ENCODE data around the gene MAP1LC3B.
A peak's percentile ranks its signal among the peaks of the same experiment; 100 is the strongest.
"Not testable (repeated sequence)": the region's sequence is repeated elsewhere in the genome, so short reads cannot be mapped to it uniquely, and the experiment has no call there.

MAP1LC3B gene

GRCh38 chr16:87387942-87388817, 4.0 kb upstream of the MAP1LC3B start:
- Histone ChIP-seq H3K4me1 (ENCODE audit: insufficient read depth, low read length, severe bottlenecking) (peaks cover 41% of the 10 kb centered on the region), H3F3A (ENCODE audit: insufficient read depth, low read length) (no peaks in the 10 kb centered on the region), H3K27ac (ENCODE audit: low read depth, low read length, poor library complexity, severe bottlenecking) (peak overlapping the region; percentile 97), H3K4me2 (ENCODE audit: low read length) (peak overlapping the region; percentile 68), H3K9me3 (ENCODE audit: low read length) (no peaks in the 10 kb centered on the region), H3K4me3 (ENCODE audit: low read depth, low read length, poor library complexity, severe bottlenecking) (peak overlapping the region; percentile 44), H3K79me2 (ENCODE audit: insufficient read depth, low read length) (peaks cover 4% of the 10 kb centered on the region; the same call in 1 of the 2 replicates), H3K9me2 (ENCODE audit: low read depth, low read length) (no peaks in the 10 kb centered on the region), H4K20me1 (ENCODE audit: insufficient read depth, low read length) (no peaks in the 10 kb centered on the region), H3K27me3 (ENCODE audit: insufficient read depth, low read length) (no peaks in the 10 kb centered on the region), H3K9ac (ENCODE audit: low read length) (peak overlapping the region; percentile 57), H2AFZ (ENCODE audit: low read length) (0 out of 2 replicates have a peak overlapping the region, but pooled peaks have one; percentile 72), H3K36me3 (ENCODE audit: insufficient read depth, low read length) (no peaks in the 10 kb centered on the region)
- TF ChIP-seq EZH2 (IDR thresholded peaks at IDR 0.05; ENCODE audit: borderline replicate concordance, low read length) = no peak
- TF ChIP-seq, protein P1, sequence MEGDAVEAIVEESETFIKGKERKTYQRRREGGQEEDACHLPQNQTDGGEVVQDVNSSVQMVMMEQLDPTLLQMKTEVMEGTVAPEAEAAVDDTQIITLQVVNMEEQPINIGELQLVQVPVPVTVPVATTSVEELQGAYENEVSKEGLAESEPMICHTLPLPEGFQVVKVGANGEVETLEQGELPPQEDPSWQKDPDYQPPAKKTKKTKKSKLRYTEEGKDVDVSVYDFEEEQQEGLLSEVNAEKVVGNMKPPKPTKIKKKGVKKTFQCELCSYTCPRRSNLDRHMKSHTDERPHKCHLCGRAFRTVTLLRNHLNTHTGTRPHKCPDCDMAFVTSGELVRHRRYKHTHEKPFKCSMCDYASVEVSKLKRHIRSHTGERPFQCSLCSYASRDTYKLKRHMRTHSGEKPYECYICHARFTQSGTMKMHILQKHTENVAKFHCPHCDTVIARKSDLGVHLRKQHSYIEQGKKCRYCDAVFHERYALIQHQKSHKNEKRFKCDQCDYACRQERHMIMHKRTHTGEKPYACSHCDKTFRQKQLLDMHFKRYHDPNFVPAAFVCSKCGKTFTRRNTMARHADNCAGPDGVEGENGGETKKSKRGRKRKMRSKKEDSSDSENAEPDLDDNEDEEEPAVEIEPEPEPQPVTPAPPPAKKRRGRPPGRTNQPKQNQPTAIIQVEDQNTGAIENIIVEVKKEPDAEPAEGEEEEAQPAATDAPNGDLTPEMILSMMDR (IDR thresholded peaks at IDR 0.05; ENCODE audit: low read length) = no peak

DNA sequence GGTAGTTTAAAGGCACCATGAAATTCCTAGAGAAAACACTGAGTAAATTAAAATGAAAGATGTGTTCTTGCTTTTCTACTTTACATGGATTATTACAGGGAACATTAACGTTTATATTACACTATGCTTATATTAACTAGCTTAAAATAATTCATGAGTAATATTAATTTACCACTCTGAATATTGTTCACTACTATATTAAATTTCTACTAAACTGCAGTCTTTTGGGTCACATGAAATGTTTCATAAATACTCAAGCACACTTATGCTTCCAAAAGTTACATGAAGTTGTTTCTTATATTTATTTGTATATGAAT, 3.4 kb upstream of the MAP1LC3B start:
- no peaks in the 10 kb centered on the region for H3F3A ChIP-seq (ENCODE audit: insufficient read depth, low read length)
- H3K27me3 ChIP-seq (ENCODE audit: insufficient read depth, low read length) = no peaks in the 10 kb centered on the region
- H3K27ac ChIP-seq (ENCODE audit: low read depth, low read length, poor library complexity, severe bottlenecking) = peak overlapping the region; percentile 97
- peaks cover 10% of the 10 kb centered on the region; the same call in 1 of the 2 replicates for H3K79me2 ChIP-seq (ENCODE audit: insufficient read depth, low read length)
- peak overlapping the region; percentile 44 for H3K4me3 ChIP-seq (ENCODE audit: low read depth, low read length, poor library complexity, severe bottlenecking)
- H3K36me3 ChIP-seq (ENCODE audit: insufficient read depth, low read length) = no peaks in the 10 kb centered on the region
- no peaks in the 10 kb centered on the region for H3K9me3 ChIP-seq (ENCODE audit: low read length)
- TF ChIP-seq, protein P1 (IDR thresholded peaks at IDR 0.05; ENCODE audit: low read length) = no peak
- no peak for TF ChIP-seq EZH2 (IDR thresholded peaks at IDR 0.05; ENCODE audit: borderline replicate concordance, low read length)
- peaks cover 47% of the 10 kb centered on the region for H3K4me1 ChIP-seq (ENCODE audit: insufficient read depth, low read length, severe bottlenecking)
- peak overlapping the region; percentile 68 for H3K4me2 ChIP-seq (ENCODE audit: low read length)
- H3K9me2 ChIP-seq (ENCODE audit: low read depth, low read length) = no peaks in the 10 kb centered on the region
- peak overlapping the region; percentile 57 for H3K9ac ChIP-seq (ENCODE audit: low read length)
- no peaks in the 10 kb centered on the region for H4K20me1 ChIP-seq (ENCODE audit: insufficient read depth, low read length)
- H2AFZ ChIP-seq (ENCODE audit: low read length) = no peak overlapping the region

DNA sequence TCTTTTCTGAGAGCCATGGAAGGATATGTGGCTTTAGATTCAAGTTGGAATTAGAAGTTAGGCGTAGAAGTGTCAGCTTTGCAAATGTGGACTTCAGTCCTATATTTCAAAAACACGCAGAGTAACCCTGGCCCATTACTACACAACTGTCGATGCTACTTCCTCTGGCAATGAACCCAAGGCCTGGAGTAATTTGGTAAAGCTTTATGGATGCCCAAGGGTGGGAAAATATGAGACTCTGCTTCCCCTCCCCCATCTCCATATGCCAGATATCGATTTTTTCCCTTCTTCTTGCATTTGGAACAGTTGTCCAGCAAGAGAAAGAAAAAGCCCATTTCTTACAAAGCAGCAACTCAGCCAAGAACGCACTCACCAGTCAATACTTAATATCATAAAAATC, 2.9 kb upstream of the MAP1LC3B start:
- Histone ChIP-seq H3K9ac (ENCODE audit: low read length) (no peak overlapping the region), H3K9me3 (ENCODE audit: low read length) (no peaks in the 10 kb centered on the region), H3K79me2 (ENCODE audit: insufficient read depth, low read length) (peaks cover 15% of the 10 kb centered on the region), H4K20me1 (ENCODE audit: insufficient read depth, low read length) (no peaks in the 10 kb centered on the region), H3K27me3 (ENCODE audit: insufficient read depth, low read length) (no peaks in the 10 kb centered on the region), H3K4me3 (ENCODE audit: low read depth, low read length, poor library complexity, severe bottlenecking) (no peak overlapping the region), H2AFZ (ENCODE audit: low read length) (no peak overlapping the region), H3K36me3 (ENCODE audit: insufficient read depth, low read length) (no peaks in the 10 kb centered on the region), H3K9me2 (ENCODE audit: low read depth, low read length) (no peaks in the 10 kb centered on the region), H3K27ac (ENCODE audit: low read depth, low read length, poor library complexity, severe bottlenecking) (peak overlapping the region; percentile 97), H3F3A (ENCODE audit: insufficient read depth, low read length) (no peaks in the 10 kb centered on the region), H3K4me2 (ENCODE audit: low read length) (no peak overlapping the region), H3K4me1 (ENCODE audit: insufficient read depth, low read length, severe bottlenecking) (peaks cover 52% of the 10 kb centered on the region)
- no peak for TF ChIP-seq EZH2 (IDR thresholded peaks at IDR 0.05; ENCODE audit: borderline replicate concordance, low read length)
- TF ChIP-seq, protein P1 (IDR thresholded peaks at IDR 0.05; ENCODE audit: low read length) = no peak

GRCh38 chr16:87389914-87390313, 2.2 kb upstream of the MAP1LC3B start:
- not testable (repeated sequence) for H3K9me2 ChIP-seq (ENCODE audit: low read depth, low read length); H3K4me2 ChIP-seq (ENCODE audit: low read length); H3K9me3 ChIP-seq (ENCODE audit: low read length); H3K9ac ChIP-seq (ENCODE audit: low read length); H3K36me3 ChIP-seq (ENCODE audit: insufficient read depth, low read length); H4K20me1 ChIP-seq (ENCODE audit: insufficient read depth, low read length); H3K27me3 ChIP-seq (ENCODE audit: insufficient read depth, low read length); H3K4me3 ChIP-seq (ENCODE audit: low read depth, low read length, poor library complexity, severe bottlenecking); H3F3A ChIP-seq (ENCODE audit: insufficient read depth, low read length); H2AFZ ChIP-seq (ENCODE audit: low read length)
- Histone ChIP-seq H3K79me2 (ENCODE audit: insufficient read depth, low read length) (peaks cover 21% of the 10 kb centered on the region), H3K4me1 (ENCODE audit: insufficient read depth, low read length, severe bottlenecking) (peaks cover 52% of the 10 kb centered on the region), H3K27ac (ENCODE audit: low read depth, low read length, poor library complexity, severe bottlenecking) (peak overlapping the region; percentile 97)

All from OCI-LY1 (cell line).